Measurements from ENCODE around the gene CACTIN. TPM values are rescaled to one million over a fixed set of nuclear protein-coding genes. Genes with fewer than 3 reads are reported as not detected.

Gene CACTIN
- polyA plus RNA-seq, 1 of the 3 experiments (the other 2 are of a cell fraction), result 36.4 TPM

- no peak overlapping the region for H3K4me2 ChIP-seq
- no peaks in the 10 kb centered on the region for H3K36me3 ChIP-seq (replicated peaks in 1 of 2; ENCODE audit: control insufficient read depth in 1 of 2, insufficient read depth in 2 of 2, low read length in 1 of 2)
- no peak overlapping the region for H2AFZ ChIP-seq (ENCODE audit: low read depth)
- peaks cover 0 to 2% of the 10 kb centered on the region in 2 experiments; a peak in 1 of 4 replicates for H3K4me1 ChIP-seq (ENCODE audit: control insufficient read depth in 1 of 2, insufficient read depth in 2 of 2, low read depth in 1 of 2, low read length in 1 of 2)
- 95% methylated on average over 32 of the region's 39 CpGs for whole genome bisulfite sequencing (ENCODE audit: low lambda C conversion rate)
- ChIA-PET POLR2A (no interaction called here), CTCF (interaction anchor here (0.6 to 4.1 kb wide), 3 partner anchors 31 to 39 kb away, joined by 3 to 39 read pairs (median 4); partner anchors contain the start of gene PIP5K1C)
- no peak overlapping the region; a peak in 1 of 4 replicates for H3K27ac ChIP-seq (ENCODE audit: low read depth in 2 of 2, low read length in 1 of 2)
- no peaks in the 10 kb centered on the region for H3K27me3 ChIP-seq (ENCODE audit: insufficient read depth)
- no peak for TF ChIP-seq RCOR1 (IDR thresholded peaks at IDR 0.05; ENCODE audit: low read length)
- TF ChIP-seq MEF2A (IDR thresholded peaks at IDR 0.05; ENCODE audit: borderline replicate concordance, low read depth), result no peak
- TF ChIP-seq FOXM1 (IDR thresholded peaks at IDR 0.05; ENCODE audit: low read depth), result no peak
- TF ChIP-seq RXRA (IDR thresholded peaks at IDR 0.05; ENCODE audit: borderline replicate concordance, low read depth), result no peak
- TF ChIP-seq TAF1 (IDR thresholded peaks at IDR 0.05; ENCODE audit: borderline replicate concordance, low read depth, low read length), result no peak
- no peak for TF ChIP-seq SIN3A (IDR thresholded peaks at IDR 0.05; ENCODE audit: borderline replicate concordance, low read depth, low read length)
- TF ChIP-seq RAD21 (IDR thresholded peaks at IDR 0.05; ENCODE audit: low read length), result no peak
- no peak for TF ChIP-seq SMC3 (IDR thresholded peaks at IDR 0.05; ENCODE audit: low read depth, low read length)
- TF ChIP-seq FOXJ3 (CRISPR knock-in tag; IDR thresholded peaks at IDR 0.05), result no peak
- TF ChIP-seq TEAD4 (IDR thresholded peaks at IDR 0.05; ENCODE audit: borderline replicate concordance, insufficient read depth), result no peak
- TF ChIP-seq CHD2 (IDR thresholded peaks at IDR 0.05; ENCODE audit: low read length, partially characterized antibody), result no peak
- TF ChIP-seq, protein P1, sequence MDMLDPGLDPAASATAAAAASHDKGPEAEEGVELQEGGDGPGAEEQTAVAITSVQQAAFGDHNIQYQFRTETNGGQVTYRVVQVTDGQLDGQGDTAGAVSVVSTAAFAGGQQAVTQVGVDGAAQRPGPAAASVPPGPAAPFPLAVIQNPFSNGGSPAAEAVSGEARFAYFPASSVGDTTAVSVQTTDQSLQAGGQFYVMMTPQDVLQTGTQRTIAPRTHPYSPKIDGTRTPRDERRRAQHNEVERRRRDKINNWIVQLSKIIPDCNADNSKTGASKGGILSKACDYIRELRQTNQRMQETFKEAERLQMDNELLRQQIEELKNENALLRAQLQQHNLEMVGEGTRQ (IDR thresholded peaks at IDR 0.05; ENCODE audit: borderline replicate concordance, low read depth, low read length), result no peak
- no peak for TF ChIP-seq ELF1 (IDR thresholded peaks at IDR 0.05)
- no peak for TF ChIP-seq YY1 (IDR thresholded peaks at IDR 0.05; ENCODE audit: low read depth)
- TF ChIP-seq RFX5 (IDR thresholded peaks at IDR 0.05; ENCODE audit: low read length), result no peak
- TF ChIP-seq JUND (IDR thresholded peaks at IDR 0.05), result no peak
- TF ChIP-seq, protein P2, sequence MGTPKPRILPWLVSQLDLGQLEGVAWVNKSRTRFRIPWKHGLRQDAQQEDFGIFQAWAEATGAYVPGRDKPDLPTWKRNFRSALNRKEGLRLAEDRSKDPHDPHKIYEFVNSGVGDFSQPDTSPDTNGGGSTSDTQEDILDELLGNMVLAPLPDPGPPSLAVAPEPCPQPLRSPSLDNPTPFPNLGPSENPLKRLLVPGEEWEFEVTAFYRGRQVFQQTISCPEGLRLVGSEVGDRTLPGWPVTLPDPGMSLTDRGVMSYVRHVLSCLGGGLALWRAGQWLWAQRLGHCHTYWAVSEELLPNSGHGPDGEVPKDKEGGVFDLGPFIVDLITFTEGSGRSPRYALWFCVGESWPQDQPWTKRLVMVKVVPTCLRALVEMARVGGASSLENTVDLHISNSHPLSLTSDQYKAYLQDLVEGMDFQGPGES (IDR thresholded peaks at IDR 0.05; ENCODE audit: low read depth, low read length), result no peak
- H3K9me3 ChIP-seq, result no peaks in the 10 kb centered on the region
- no peaks in the 10 kb centered on the region for H3K9me2 ChIP-seq
- no peak overlapping the region for H3K9ac ChIP-seq
- no peaks in the 10 kb centered on the region for H3F3A ChIP-seq (replicated peaks; ENCODE audit: insufficient read depth)
- peaks cover 19% of the 10 kb centered on the region for H4K20me1 ChIP-seq (ENCODE audit: insufficient read depth)
- no peak overlapping the region for H3K4me3 ChIP-seq (ENCODE audit: low read depth in 2 of 2, low read length in 1 of 2)
- no peak for DNase-seq
- H3K79me2 ChIP-seq (ENCODE audit: insufficient read depth), result peaks cover 5% of the 10 kb centered on the region; the same call in 1 of the 2 replicates
Observed at GRCh38 chr19:3669082-3669946, 42.7 kb upstream of the CACTIN start.
